Endothelial cell (in vitro differentiated cells): ENCODE results near the gene ERC2. TPM values are rescaled to one million over a fixed set of nuclear protein-coding genes. Genes with fewer than 3 reads are reported as not detected.

Source experiments
- DNase-seq: peaks from one replicate; pipeline ENCODE4 v3.0.0; 2021; ENCODE audit warnings: low spot score
- H3K27ac Mint-ChIP-seq: one replicate; pipeline ENCODE4 v1.8.0; 2021; ENCODE audit warnings: mixed read lengths, inconsistent platforms; ENCODE audit not compliant: unreplicated experiment
- H3K27me3 Mint-ChIP-seq: one replicate; pipeline ENCODE4 v1.8.0; 2021; ENCODE audit warnings: mild to moderate bottlenecking, moderate library complexity, mixed read lengths, inconsistent platforms; ENCODE audit not compliant: unreplicated experiment
- H3K36me3 Mint-ChIP-seq: one replicate; pipeline ENCODE4 v1.8.0; 2021; ENCODE audit warnings: mild to moderate bottlenecking, low read depth, mixed read lengths, inconsistent platforms; ENCODE audit not compliant: unreplicated experiment
- H3K4me1 Mint-ChIP-seq: one replicate; pipeline ENCODE4 v1.8.0; 2021; ENCODE audit warnings: mild to moderate bottlenecking, mixed read lengths, inconsistent platforms; ENCODE audit not compliant: unreplicated experiment
- H3K4me3 Mint-ChIP-seq: one replicate; pipeline ENCODE4 v1.8.0; 2021; ENCODE audit warnings: mild to moderate bottlenecking, mixed read lengths, inconsistent platforms; ENCODE audit not compliant: unreplicated experiment
- H3K9me3 Mint-ChIP-seq: one replicate; pipeline ENCODE4 v1.8.0; 2021; ENCODE audit warnings: mixed read lengths, inconsistent platforms; ENCODE audit not compliant: unreplicated experiment
- total RNA-seq: library from RNA; stranded (reverse); fragmentation: NEBNext Ultra II Directional; extraction: Animal tissue kit (Norgen Biotek cat#: 25700); gene quantifications from one replicate; pipeline ENCODE4 v1.2.1, GENCODE V29; 2021; ENCODE audit not compliant: unreplicated experiment
- TF ChIP-seq, protein P1 (sequence below): fragments of 200-600 bp; sonication (generic); IDR thresholded peaks from one replicate; pipeline ENCODE4 v1.5.0; 2021; ENCODE audit warnings: antibody characterized with exemption; ENCODE audit not compliant: unreplicated experiment

The ERC2 gene
- total RNA-seq, 1 donor from 2014 or later, result 20.5 TPM

DNA sequence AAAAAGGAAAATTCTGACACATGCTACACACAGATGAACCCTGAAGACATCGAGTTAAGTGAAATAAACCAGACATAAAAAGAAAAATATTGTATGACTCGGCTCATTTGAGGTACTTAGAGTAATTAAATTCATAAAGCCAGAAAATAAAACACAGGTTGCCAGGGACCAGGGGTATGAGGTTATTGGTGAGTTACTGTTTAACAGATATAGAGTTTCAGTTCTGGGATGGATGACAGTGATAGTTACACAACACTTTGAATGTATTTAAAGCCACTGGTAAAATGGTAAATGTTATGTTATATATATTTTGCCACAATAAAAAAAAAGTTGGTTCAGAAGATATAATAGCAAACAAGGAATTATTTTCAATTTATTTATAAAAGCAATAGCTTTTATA lies 545.1 kb downstream of the ERC2 start:
- Mint-ChIP-seq H3K36me3 (no peaks in the 10 kb centered on the region), H3K27ac (no peak overlapping the region), H3K27me3 (no peaks in the 10 kb centered on the region), H3K9me3 (no peaks in the 10 kb centered on the region), H3K4me1 (no peaks in the 10 kb centered on the region), H3K4me3 (no peak overlapping the region)
- no peak for DNase-seq
- TF ChIP-seq, protein P1, sequence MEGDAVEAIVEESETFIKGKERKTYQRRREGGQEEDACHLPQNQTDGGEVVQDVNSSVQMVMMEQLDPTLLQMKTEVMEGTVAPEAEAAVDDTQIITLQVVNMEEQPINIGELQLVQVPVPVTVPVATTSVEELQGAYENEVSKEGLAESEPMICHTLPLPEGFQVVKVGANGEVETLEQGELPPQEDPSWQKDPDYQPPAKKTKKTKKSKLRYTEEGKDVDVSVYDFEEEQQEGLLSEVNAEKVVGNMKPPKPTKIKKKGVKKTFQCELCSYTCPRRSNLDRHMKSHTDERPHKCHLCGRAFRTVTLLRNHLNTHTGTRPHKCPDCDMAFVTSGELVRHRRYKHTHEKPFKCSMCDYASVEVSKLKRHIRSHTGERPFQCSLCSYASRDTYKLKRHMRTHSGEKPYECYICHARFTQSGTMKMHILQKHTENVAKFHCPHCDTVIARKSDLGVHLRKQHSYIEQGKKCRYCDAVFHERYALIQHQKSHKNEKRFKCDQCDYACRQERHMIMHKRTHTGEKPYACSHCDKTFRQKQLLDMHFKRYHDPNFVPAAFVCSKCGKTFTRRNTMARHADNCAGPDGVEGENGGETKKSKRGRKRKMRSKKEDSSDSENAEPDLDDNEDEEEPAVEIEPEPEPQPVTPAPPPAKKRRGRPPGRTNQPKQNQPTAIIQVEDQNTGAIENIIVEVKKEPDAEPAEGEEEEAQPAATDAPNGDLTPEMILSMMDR, result no peak

DNA sequence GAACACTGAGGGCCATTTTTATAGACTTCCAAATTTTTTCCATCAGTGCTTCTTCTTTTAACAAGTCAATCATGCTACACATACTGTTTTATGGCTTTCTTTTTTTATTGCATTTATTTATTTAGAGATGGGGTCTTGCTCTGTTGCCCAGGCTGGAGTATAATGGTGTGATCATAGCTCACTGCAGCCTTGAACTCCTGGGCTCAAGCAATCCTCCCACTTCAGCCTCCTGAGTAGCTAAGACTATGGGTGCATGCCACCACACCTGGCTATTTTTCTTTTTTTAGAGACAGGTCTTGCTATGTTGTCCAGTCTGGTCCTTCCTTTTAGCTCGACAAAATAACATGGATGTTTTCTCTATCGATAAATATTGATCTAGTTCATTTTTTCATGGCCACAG lies 555.4 kb downstream of the ERC2 start:
- no peaks in the 10 kb centered on the region for H3K4me1 Mint-ChIP-seq
- H3K27ac Mint-ChIP-seq, result no peak overlapping the region
- no peak overlapping the region for H3K4me3 Mint-ChIP-seq
- TF ChIP-seq, protein P1, result no peak
- no peaks in the 10 kb centered on the region for H3K27me3 Mint-ChIP-seq
- no peaks in the 10 kb centered on the region for H3K9me3 Mint-ChIP-seq
- DNase-seq, result no peak
- H3K36me3 Mint-ChIP-seq, result no peaks in the 10 kb centered on the region

DNA sequence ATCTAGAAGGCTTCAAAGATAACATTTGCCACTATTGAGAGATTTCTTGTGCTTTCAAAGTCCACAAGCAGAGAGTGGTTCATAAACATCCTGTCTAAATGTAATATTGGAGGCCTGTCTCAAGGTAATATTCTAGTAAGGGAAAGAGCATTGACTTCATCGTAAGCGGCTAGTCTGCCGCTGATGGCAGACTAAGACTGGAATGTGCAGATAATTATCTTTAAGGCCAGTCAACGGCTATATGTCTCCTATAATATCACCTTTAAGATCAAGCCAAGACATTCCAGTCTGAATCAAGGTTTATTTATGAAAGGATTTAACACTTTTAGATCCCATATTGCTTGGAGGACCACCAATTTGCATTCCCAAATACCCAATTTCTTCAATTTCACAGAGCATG lies 557.0 kb downstream of the ERC2 start:
- Mint-ChIP-seq H3K36me3 (no peaks in the 10 kb centered on the region), H3K4me1 (no peaks in the 10 kb centered on the region), H3K27ac (no peak overlapping the region), H3K4me3 (no peak overlapping the region), H3K9me3 (no peaks in the 10 kb centered on the region), H3K27me3 (no peaks in the 10 kb centered on the region)
- TF ChIP-seq, protein P1, result no peak
- no peak for DNase-seq

DNA sequence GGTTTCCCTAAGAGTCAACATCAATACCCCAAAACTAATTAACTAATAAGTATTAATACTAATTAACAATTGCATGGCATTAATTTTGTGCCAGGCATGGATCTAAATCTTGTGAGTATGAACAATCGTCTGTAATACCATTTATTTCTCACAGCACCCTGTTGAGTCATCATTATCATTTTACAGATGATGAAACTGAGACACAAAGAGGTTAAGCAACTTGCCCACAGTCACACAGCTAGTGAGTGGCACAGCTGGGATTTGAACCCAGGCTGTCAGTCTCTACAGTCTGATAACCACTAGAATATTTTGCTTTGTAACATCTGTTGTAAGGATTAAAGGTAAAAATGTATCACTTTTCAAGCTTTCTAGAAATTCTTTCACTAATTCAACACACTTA lies 557.7 kb downstream of the ERC2 start:
- Mint-ChIP-seq H3K4me3 (no peak overlapping the region), H3K27ac (no peak overlapping the region), H3K27me3 (peaks cover 1% of the 10 kb centered on the region), H3K4me1 (no peaks in the 10 kb centered on the region), H3K36me3 (no peaks in the 10 kb centered on the region), H3K9me3 (no peaks in the 10 kb centered on the region)
- DNase-seq, result no peak
- TF ChIP-seq, protein P1, result no peak

DNA sequence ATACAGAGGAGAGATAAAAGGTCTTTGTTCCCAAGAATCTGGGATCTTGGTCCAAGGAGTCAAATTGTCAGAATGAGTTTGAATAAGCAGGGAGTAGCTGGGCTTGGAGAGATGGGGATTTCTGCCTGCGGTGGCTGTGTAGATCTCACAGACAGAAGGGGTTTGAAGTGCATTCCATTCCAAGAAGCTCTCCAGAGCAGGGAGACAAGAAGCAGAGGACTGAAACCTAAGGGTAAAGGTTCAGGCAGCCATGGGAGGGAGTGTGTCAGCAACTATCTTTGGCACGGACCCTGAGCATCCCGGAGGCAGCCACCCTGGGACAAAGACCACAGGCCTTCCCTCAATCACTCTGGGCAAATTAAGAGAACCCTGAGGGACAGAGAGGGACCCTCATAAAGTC lies 558.9 kb downstream of the ERC2 start:
- H3K9me3 Mint-ChIP-seq, result no peaks in the 10 kb centered on the region
- no peak overlapping the region for H3K4me3 Mint-ChIP-seq
- no peaks in the 10 kb centered on the region for H3K4me1 Mint-ChIP-seq
- no peak overlapping the region for H3K27ac Mint-ChIP-seq
- no peaks in the 10 kb centered on the region for H3K36me3 Mint-ChIP-seq
- H3K27me3 Mint-ChIP-seq, result peaks cover 1% of the 10 kb centered on the region
- TF ChIP-seq, protein P1, result no peak
- DNase-seq, result no peak
